ENCODE measurements around the gene RAB3IP. TPM values are rescaled to one million over a fixed set of nuclear protein-coding genes. Genes with fewer than 3 reads are reported as not detected.
A peak's percentile ranks its signal among the peaks of the same experiment; 100 is the strongest.

The RAB3IP gene, protein sequence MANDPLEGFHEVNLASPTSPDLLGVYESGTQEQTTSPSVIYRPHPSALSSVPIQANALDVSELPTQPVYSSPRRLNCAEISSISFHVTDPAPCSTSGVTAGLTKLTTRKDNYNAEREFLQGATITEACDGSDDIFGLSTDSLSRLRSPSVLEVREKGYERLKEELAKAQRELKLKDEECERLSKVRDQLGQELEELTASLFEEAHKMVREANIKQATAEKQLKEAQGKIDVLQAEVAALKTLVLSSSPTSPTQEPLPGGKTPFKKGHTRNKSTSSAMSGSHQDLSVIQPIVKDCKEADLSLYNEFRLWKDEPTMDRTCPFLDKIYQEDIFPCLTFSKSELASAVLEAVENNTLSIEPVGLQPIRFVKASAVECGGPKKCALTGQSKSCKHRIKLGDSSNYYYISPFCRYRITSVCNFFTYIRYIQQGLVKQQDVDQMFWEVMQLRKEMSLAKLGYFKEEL
- 10 to 100 TPM; 18.6 to 27.4 (median 20.3) TPM for total RNA-seq

DNA sequence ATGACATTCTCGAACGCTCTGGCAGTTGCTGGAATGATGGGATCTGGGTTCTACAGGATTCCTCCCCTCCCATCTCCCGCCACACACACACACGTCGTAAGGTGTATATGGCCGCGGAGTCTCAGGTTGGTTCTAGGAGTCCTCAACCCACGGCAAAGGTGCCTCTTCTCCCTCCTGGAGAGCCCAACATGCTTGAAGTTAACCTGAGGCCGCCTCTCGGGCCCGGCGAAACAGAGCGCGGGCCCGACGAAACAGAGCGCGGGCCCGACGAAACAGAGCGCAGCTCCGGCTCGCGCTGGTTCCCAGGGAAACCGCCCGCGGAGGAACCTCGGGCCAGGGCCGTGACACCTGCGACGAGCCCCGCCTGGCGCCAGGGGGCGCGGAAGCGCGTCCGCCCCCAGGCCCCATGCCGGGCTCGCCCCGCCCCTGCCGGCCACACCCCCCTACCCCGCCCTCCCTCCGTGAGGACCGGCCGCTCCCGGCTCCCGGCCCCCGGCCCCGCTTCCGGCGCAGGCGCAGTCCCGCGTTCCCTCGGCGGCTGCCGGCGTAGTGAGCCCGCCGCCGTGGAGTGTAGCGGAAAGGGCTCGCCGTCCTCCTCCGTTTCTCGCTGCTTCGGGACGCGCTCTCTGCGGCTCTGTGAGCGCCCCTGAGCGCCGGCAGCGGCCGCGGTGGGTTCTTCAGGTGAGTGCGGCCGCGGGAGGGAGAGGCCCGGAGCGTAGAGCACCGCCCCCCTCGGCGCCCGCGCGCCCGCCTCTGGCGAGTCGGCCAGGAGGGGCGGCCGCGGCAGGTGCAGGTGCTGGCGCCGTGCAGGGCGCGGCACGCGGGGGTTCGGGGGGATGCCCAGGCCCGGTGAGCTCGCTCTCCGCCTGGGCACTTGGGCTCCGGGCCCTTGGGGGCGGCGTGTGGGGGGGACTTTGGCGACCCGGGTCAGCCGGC lies at the start of gene RAB3IP:
RAB3IP (plus strand) TSS at position 510 of the 936 bp plus-strand sequence. CDS start 16,549 bp downstream, outside the sequence.
- intact Hi-C loops (cut with DNase I; ENCODE audit: low total_unique reads) (loop anchor here (2.0 to 10.0 kb wide), 6 partner anchors 41 to 504 kb away; partner anchors contain the start of genes BEST3, CCT2, CNOT2 and YEATS4), in situ Hi-C loops (cut with MboI; ENCODE audit: low sequenced_read_pairs in 4 of 4) (no loop called here)
- peaks cover 7 to 8% of the 10 kb centered on the region in 2 donors for H3K4me1 ChIP-seq
- TF ChIP-seq, protein P1, sequence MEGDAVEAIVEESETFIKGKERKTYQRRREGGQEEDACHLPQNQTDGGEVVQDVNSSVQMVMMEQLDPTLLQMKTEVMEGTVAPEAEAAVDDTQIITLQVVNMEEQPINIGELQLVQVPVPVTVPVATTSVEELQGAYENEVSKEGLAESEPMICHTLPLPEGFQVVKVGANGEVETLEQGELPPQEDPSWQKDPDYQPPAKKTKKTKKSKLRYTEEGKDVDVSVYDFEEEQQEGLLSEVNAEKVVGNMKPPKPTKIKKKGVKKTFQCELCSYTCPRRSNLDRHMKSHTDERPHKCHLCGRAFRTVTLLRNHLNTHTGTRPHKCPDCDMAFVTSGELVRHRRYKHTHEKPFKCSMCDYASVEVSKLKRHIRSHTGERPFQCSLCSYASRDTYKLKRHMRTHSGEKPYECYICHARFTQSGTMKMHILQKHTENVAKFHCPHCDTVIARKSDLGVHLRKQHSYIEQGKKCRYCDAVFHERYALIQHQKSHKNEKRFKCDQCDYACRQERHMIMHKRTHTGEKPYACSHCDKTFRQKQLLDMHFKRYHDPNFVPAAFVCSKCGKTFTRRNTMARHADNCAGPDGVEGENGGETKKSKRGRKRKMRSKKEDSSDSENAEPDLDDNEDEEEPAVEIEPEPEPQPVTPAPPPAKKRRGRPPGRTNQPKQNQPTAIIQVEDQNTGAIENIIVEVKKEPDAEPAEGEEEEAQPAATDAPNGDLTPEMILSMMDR (IDR thresholded peaks at IDR 0.05 in 4 of 5, conservative IDR thresholded peaks at IDR 0.05 in 1 of 5) = peak; percentile 17 to 86 (median 61)
- peak; percentile 74 to 81 for TF ChIP-seq POLR2A (IDR thresholded peaks at IDR 0.05)
- peak; percentile 82 to 85 for DNase-seq
- peak; percentile 91 to 93 for ATAC-seq
- H3K27me3 ChIP-seq = no peaks in the 10 kb centered on the region
- no peaks in the 10 kb centered on the region for H3K9me3 ChIP-seq
- peak within 1 kb of the TSS; percentile 67 to 95 (median 74) for H3K4me3 ChIP-seq
- H3K27ac ChIP-seq = peak within 1 kb of the TSS; percentile 74 to 89 (median 86)
- no peaks in the 10 kb centered on the region for H3K36me3 ChIP-seq

DNA sequence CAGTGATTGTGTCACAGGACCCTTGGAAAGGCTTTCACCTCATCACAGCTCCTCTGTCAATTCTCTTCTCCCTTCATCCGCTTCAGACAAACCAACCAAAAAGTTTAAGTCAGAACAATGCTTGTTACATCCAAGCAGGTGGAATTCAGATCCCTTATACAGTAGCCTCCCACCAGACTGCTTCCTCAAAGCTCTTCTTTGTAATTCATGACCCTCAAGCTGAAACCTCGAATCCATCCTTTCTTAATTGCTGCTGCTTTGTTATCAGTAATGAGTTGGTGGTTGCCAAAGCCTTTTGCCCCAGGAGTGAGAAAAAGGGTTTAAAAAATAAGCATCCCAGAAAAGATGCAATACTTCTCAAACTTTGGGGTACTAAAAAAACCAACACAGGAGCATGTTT lies 49.0 kb upstream of the RAB3IP start:
- peaks cover 0 to 8% of the 10 kb centered on the region in 2 donors for H3K36me3 ChIP-seq
- in situ Hi-C loops (cut with MboI; ENCODE audit: low sequenced_read_pairs in 4 of 4) = loop anchor here in 1 of 4 donors (10.0 kb wide), 1 partner anchor 45 kb away; no protein-coding TSS in a partner anchor
- no peaks in the 10 kb centered on the region for H3K27me3 ChIP-seq
- no peak for ATAC-seq
- H3K4me3 ChIP-seq = no peak overlapping the region
- H3K4me1 ChIP-seq = peaks cover 81 to 92% of the 10 kb centered on the region in 2 donors
- TF ChIP-seq, protein P1 (IDR thresholded peaks at IDR 0.05 in 4 of 5, conservative IDR thresholded peaks at IDR 0.05 in 1 of 5) = no peak
- no peak for TF ChIP-seq POLR2A (IDR thresholded peaks at IDR 0.05)
- H3K9me3 ChIP-seq = no peaks in the 10 kb centered on the region
- H3K27ac ChIP-seq = peak overlapping the region; percentile 77 to 93 (median 90)
- intact Hi-C loops (cut with DNase I; ENCODE audit: low total_unique reads) = loop anchor here (1.0 to 5.0 kb wide), 3 partner anchors 32 to 102 kb away; partner anchors contain the start of gene CCT2
- no peak for DNase-seq

DNA sequence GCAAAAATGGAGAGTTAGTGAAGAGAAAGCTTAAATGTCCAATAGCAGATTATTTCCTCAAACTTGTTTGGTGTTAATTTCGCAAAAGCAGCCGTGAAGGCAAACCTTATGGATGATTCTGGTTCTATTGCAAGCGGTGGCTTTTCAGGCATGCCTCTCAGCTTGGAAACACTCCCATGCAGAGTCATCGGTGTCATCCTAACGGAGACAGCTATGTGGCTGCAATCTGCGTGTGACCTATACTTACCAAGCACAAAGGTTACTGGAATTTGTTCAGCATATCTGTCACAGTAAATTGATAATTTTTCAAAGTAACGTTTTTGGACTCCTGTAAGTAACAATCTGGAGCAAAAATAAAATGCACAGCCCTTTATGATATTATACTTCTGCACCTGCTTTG lies 44.5 kb upstream of the RAB3IP start:
- peak overlapping the region; percentile 77 to 93 (median 90) for H3K27ac ChIP-seq
- peaks cover 65 to 85% of the 10 kb centered on the region in 2 donors for H3K4me1 ChIP-seq
- DNase-seq = peak; percentile 77 to 79

More for the DNA sequence above, 44.5 kb upstream of the RAB3IP start:
- intact Hi-C loops (cut with DNase I; ENCODE audit: low total_unique reads) = no loop called here
- no peak for TF ChIP-seq POLR2A (IDR thresholded peaks at IDR 0.05)
- TF ChIP-seq, protein P1 (IDR thresholded peaks at IDR 0.05 in 4 of 5, conservative IDR thresholded peaks at IDR 0.05 in 1 of 5) = no peak
- Histone ChIP-seq H3K36me3 (peaks cover 0 to 8% of the 10 kb centered on the region in 2 donors), H3K9me3 (no peaks in the 10 kb centered on the region), H3K4me3 (peak overlapping the region in 2 of 4 donors; percentile 12 to 19), H3K27me3 (no peaks in the 10 kb centered on the region)
- ATAC-seq = peak; percentile 69 to 70
- in situ Hi-C loops (cut with MboI; ENCODE audit: low sequenced_read_pairs in 4 of 4) = loop anchor here in 1 of 4 donors (10.0 kb wide), 1 partner anchor 49 kb away; no protein-coding TSS in a partner anchor

Data from gastrocnemius medialis (tissue), 4 donors.